ENCODE measurements around the gene TMEM132C. TPM values are rescaled to one million over a fixed set of nuclear protein-coding genes. Genes with fewer than 3 reads are reported as not detected.

The TMEM132C gene
- polyA plus RNA-seq, 1 of the 3 experiments (the other 2 are of a cell fraction), result not detected

DNA sequence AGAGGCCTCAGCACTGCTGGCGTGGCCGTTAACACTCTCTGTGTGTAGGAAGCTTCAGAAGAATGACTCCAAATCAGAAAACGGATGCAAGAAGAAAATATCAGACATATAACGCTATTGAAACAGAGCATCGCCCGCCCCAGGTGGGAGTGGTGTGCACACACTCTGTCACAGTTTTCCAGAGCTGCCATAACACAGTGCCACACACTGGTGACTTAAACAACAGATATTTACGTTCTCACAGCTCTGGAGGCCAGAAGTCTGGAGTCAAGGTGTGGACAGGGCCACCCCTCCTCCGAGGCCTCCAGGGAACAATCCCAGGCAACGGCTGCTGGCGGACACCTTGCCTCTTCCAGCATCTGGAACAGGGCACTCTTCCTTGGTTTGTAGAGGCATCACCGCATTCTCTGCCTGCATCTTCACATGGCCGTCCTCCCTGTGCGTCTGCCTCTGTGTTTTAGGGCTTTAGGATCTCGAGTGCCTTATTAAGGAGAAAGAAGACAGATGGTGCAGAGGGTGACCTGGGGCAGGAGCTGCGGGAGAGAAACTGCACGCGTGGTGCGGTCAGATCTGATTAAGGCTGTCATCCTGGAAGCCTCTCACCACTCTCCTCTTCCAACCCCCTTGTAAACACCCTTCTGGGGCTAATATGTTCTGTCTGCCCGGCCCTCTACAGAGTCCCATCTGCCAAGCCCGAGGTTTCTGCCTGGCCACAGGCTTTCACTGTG, 415.7 kb downstream of the TMEM132C start (continued):
- TF ChIP-seq JUND (IDR thresholded peaks at IDR 0.05) (no peak), FOSL2 (IDR thresholded peaks at IDR 0.05; ENCODE audit: borderline replicate concordance, low read depth) (no peak), CHD2 (IDR thresholded peaks at IDR 0.05; ENCODE audit: low read length, partially characterized antibody) (no peak), NRF1 (IDR thresholded peaks at IDR 0.05; ENCODE audit: low read depth, low read length) (no peak)
- TF ChIP-seq, protein P1, sequence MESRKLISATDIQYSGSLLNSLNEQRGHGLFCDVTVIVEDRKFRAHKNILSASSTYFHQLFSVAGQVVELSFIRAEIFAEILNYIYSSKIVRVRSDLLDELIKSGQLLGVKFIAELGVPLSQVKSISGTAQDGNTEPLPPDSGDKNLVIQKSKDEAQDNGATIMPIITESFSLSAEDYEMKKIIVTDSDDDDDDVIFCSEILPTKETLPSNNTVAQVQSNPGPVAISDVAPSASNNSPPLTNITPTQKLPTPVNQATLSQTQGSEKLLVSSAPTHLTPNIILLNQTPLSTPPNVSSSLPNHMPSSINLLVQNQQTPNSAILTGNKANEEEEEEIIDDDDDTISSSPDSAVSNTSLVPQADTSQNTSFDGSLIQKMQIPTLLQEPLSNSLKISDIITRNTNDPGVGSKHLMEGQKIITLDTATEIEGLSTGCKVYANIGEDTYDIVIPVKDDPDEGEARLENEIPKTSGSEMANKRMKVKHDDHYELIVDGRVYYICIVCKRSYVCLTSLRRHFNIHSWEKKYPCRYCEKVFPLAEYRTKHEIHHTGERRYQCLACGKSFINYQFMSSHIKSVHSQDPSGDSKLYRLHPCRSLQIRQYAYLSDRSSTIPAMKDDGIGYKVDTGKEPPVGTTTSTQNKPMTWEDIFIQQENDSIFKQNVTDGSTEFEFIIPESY (IDR thresholded peaks at IDR 0.05; ENCODE audit: borderline replicate concordance, low read depth), result no peak

DNA sequence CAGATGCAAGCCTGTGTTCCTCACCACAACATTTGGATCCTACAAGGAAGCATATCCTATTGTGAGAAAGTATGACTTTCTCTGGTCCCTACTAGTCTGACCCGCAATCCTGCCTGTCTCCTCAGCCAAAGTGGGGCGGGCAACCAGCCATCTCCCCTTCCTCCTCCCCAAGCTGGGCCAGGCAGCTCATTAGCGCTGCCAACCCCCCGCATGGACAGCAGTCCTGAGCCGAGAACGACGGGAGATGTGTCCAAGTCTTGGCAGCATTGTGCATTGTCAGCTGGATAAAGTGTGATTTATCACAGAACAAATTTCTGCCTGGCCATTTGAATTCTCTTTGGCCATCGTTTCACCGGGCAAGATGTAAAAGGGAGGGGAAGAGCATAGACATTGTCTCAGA, 417.4 kb downstream of the TMEM132C start:
- H4K20me1 ChIP-seq (ENCODE audit: insufficient read depth), result no peaks in the 10 kb centered on the region
- no peak for DNase-seq
- no peak overlapping the region for H2AFZ ChIP-seq (ENCODE audit: low read depth)
- H3K27me3 ChIP-seq (ENCODE audit: insufficient read depth), result no peaks in the 10 kb centered on the region
- H3K36me3 ChIP-seq (replicated peaks in 1 of 2; ENCODE audit: control insufficient read depth in 1 of 2, insufficient read depth in 2 of 2, low read length in 1 of 2), result no peaks in the 10 kb centered on the region
- TF ChIP-seq, protein P2, sequence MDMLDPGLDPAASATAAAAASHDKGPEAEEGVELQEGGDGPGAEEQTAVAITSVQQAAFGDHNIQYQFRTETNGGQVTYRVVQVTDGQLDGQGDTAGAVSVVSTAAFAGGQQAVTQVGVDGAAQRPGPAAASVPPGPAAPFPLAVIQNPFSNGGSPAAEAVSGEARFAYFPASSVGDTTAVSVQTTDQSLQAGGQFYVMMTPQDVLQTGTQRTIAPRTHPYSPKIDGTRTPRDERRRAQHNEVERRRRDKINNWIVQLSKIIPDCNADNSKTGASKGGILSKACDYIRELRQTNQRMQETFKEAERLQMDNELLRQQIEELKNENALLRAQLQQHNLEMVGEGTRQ (IDR thresholded peaks at IDR 0.05; ENCODE audit: borderline replicate concordance, low read depth, low read length), result no peak
- TF ChIP-seq MEF2A (IDR thresholded peaks at IDR 0.05; ENCODE audit: borderline replicate concordance, low read depth) (no peak), POLR2AphosphoS5 (IDR thresholded peaks at IDR 0.05; ENCODE audit: low read depth, low read length) (no peak), NRF1 (IDR thresholded peaks at IDR 0.05; ENCODE audit: low read depth, low read length) (no peak)
- TF ChIP-seq, protein P3, sequence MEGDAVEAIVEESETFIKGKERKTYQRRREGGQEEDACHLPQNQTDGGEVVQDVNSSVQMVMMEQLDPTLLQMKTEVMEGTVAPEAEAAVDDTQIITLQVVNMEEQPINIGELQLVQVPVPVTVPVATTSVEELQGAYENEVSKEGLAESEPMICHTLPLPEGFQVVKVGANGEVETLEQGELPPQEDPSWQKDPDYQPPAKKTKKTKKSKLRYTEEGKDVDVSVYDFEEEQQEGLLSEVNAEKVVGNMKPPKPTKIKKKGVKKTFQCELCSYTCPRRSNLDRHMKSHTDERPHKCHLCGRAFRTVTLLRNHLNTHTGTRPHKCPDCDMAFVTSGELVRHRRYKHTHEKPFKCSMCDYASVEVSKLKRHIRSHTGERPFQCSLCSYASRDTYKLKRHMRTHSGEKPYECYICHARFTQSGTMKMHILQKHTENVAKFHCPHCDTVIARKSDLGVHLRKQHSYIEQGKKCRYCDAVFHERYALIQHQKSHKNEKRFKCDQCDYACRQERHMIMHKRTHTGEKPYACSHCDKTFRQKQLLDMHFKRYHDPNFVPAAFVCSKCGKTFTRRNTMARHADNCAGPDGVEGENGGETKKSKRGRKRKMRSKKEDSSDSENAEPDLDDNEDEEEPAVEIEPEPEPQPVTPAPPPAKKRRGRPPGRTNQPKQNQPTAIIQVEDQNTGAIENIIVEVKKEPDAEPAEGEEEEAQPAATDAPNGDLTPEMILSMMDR (IDR thresholded peaks at IDR 0.05), result no peak
- 33% methylated on average over 9 of the region's 9 CpGs for WGBS (ENCODE audit: low lambda C conversion rate)
- H3F3A ChIP-seq (replicated peaks; ENCODE audit: insufficient read depth), result no peaks in the 10 kb centered on the region
- no peak overlapping the region for H3K4me2 ChIP-seq
- H3K9me2 ChIP-seq, result no peaks in the 10 kb centered on the region
- no peaks in the 10 kb centered on the region for H3K79me2 ChIP-seq (ENCODE audit: insufficient read depth)
- H3K4me3 ChIP-seq (ENCODE audit: low read depth in 2 of 2, low read length in 1 of 2), result no peak overlapping the region
- H3K9ac ChIP-seq, result no peak overlapping the region
- ChIA-PET POLR2A (no interaction called here), CTCF (no interaction called here)
- H3K4me1 ChIP-seq (ENCODE audit: control insufficient read depth in 1 of 2, insufficient read depth in 2 of 2, low read depth in 1 of 2, low read length in 1 of 2), result no peaks in the 10 kb centered on the region
- H3K27ac ChIP-seq (ENCODE audit: low read depth in 2 of 2, low read length in 1 of 2), result no peak overlapping the region
- no peaks in the 10 kb centered on the region for H3K9me3 ChIP-seq

Data from SK-N-SH (cell line).